GM19023 (cell line): ENCODE measurements around the gene TECPR2.

Source experiments
- ATAC-seq: cut with Tn5 transposase; IDR thresholded peaks from one replicate; pipeline ENCODE4 v1.9.1; 2021; ENCODE audit warnings: mild to moderate bottlenecking, moderate library complexity; ENCODE audit not compliant: unreplicated experiment

TECPR2 gene

GRCh38 chr14:102424520-102424919 lies 61.8 kb downstream of the TECPR2 start:
- no peak for ATAC-seq

DNA sequence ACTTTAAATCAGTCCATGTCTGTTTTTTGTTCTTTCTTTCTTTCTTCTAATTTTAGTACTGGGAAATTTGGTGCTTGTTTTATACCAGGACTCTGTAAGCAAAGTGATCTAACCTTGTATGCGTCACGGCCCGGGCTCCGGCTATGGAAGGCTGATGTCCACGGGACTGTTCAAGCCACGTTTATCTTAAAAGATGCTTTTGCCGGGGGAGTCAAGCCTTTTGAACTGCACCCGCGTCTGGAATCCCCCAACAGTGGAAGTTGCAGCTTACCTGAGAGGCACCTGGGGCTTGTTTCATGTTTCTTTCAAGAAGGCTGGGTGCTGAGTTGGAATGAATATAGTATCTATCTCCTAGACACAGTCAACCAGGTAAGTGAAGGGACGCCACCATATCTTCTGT lies 62.2 kb downstream of the TECPR2 start:
- no peak for ATAC-seq

GRCh38 chr14:102426796-102427195 lies 64.1 kb downstream of the TECPR2 start:
- ATAC-seq: no peak

- ATAC-seq: no peak
Measured at GRCh38 chr14:102427642-102428041, 64.9 kb downstream of the TECPR2 start.

GRCh38 chr14:102430212-102430908 lies 67.6 kb downstream of the TECPR2 start:
- no peak for ATAC-seq

DNA sequence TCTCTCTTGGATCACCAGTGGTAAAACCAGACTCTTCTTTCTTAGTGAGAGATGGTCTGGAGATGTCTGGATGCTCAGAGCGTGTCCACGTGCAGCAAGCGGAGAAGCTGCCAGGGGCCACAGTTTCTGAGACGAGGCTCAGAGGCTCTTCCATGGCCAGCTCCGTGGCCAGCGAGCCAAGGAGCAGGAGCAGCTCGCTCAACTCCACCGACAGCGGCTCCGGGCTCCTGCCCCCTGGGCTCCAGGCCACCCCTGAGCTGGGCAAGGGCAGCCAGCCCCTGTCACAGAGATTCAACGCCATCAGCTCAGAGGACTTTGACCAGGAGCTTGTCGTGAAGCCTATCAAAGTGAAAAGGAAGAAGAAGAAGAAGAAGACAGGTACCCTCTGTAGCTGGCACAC lies 69.0 kb downstream of the TECPR2 start:
- ATAC-seq: no peak

DNA sequence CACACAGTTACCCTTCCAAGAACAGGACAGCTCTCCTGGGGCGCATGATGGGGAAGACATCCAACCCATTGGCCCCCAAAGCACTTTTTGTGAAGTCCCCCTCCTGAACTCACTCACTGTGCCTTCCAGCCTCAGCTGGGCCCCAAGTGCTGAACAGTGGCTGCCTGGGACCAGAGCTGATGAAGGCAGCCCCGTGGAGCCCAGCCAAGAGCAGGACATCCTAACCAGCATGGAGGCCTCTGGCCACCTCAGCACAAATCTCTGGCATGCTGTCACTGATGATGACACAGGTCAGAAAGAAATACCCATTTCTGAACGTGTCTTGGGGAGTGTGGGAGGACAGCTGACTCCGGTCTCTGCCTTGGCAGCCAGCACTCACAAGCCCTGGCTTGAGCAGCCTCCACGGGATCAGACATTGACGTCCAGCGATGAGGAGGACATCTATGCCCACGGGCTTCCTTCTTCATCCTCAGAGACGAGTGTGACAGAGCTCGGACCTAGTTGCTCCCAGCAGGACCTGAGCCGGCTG lies 72.0 kb downstream of the TECPR2 start:
- no peak for ATAC-seq

- no peak for ATAC-seq
Measured at GRCh38 chr14:102437997-102438915, 75.5 kb downstream of the TECPR2 start.

- no peak for ATAC-seq
Measured at GRCh38 chr14:102439556-102439955, 76.8 kb downstream of the TECPR2 start.

DNA sequence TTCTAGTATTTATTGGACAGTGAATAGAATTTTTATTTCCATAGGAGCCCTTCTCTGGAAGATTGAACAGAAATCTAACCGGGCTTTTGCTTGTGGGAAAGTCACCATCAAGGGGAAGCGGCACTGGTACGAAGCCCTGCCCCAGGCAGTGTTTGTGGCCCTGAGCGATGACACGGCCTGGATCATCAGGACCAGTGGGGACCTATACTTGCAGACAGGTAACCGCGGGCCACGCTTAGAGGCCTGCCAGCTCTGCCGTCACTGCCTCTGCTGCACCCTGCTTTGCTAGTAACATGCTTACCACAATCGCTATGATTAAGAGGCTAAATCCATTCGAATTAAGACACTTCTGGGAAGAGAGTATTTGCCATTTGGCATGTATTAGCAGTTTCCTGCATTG lies 77.7 kb downstream of the TECPR2 start:
- no peak for ATAC-seq

- ATAC-seq: no peak
Measured at GRCh38 chr14:102442241-102443211, 79.8 kb downstream of the TECPR2 start.

- no peak for ATAC-seq
Measured at GRCh38 chr14:102445066-102445465, 82.3 kb downstream of the TECPR2 start.

GRCh38 chr14:102445641-102446040 lies 82.9 kb downstream of the TECPR2 start:
- ATAC-seq: no peak

- ATAC-seq: no peak
Measured at GRCh38 chr14:102450206-102451063, 87.7 kb downstream of the TECPR2 start.

- no peak for ATAC-seq
Measured at GRCh38 chr14:102451064-102451352, 88.3 kb downstream of the TECPR2 start.

- no peak for ATAC-seq
Measured at GRCh38 chr14:102452302-102452701, 89.6 kb downstream of the TECPR2 start.

DNA sequence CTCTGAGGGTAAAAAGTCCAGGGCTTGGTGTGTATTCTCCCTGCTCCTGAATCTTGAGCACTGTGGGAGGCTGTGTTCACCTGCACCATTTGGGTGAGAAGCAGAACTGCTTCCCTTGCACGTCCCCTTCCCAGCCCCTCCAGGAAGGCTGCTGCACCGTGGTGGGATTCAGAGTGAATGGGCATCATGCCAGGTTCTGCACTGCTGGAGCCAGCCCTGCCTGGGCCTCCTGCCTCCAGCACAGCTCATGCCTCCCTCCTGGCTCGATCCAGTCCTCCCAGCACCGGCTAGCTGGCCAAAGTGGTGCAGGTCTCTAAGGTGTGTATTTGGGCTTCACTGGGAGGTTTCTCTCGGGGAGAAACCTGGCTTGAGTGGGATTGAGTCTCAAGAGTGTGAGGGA lies 92.0 kb downstream of the TECPR2 start:
- no peak for ATAC-seq

DNA sequence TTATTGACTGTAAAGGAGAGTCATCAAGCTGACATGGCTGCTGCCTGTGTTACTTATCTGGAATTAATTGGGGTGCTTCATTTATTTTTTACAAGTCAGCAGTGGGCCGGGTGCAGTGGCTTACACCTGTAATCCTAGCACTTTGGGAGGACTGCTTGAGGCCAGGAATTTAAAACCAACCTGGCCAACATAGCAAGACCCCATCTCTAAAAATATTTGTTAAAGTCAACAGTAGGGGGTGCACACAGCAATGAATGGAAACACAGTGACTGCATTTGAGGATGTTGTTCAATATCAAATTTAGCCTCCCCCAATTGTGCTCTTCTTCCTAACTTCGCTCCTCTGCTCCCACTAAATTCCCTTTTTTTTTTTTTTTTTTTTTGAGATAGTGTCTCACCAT lies 94.8 kb downstream of the TECPR2 start:
- ATAC-seq: no peak

DNA sequence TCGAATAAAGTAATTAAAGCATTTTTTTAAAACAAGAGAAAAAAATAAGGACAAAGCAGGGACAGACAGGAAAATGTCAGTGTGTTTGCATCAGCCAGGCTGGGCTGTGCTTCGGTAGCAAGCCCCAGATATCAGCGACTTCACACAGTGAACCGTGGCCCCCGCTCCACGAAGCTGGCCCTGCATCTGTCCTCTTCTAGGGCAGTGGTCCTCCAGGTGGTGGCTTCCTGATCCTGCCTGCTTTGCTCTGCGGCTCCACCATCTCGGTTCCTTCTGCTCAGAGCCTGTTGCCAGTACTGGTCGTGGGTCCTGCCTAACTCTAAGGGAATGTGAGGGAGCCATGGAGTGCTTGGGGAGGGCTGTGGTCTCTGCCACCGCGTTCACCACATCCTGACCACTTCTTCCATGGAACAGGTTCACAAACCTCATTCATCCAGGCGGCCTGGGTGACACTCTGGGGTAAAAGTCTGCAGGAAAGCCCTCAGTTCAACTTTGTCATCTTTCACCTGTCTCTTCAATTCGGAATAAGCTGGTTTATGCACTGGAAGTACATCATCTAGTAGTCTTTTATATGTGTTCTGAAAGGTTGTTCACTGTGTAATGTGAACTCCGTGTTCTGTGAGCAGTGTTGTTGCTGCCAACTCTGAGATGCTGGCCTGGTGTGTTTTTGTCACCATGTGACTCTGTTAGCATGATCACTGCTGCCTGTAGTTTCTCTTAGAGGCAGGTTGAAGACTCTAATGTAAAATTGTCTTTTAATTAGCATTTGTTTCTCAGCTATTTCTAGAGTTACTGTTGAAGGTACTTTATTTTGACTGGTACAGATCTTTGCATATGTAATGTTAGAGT lies 99.0 kb downstream of the TECPR2 start:
- no peak for ATAC-seq
